A673 (cell line): ENCODE measurements around the gene PLCG2. TPM values are rescaled to one million over a fixed set of nuclear protein-coding genes. Genes with fewer than 3 reads are reported as not detected.

Experiments
- total RNA-seq: library from RNA; stranded (reverse); gene quantifications from 2 replicates; pipeline ENCODE4 v1.2.3, GENCODE V29; 2021

PLCG2 gene
- total RNA-seq, 1 experiment from 2014 or later: 9.6 TPM

Other genes starting within 250 kb of the PLCG2 start
- not detected in 2 replicates for gene SDR42E1, start 232.2 kb downstream of the PLCG2 start, total RNA-seq